Activated effector memory CD4-positive, alpha-beta T cell treated with Interleukin-2 at 50 U/mL for 16 hours (primary cell): Measurements from ENCODE around the gene PCBD2.
"Not testable (repeated sequence)": the region's sequence is repeated elsewhere in the genome, so short reads cannot be mapped to it uniquely, and the experiment has no call there.

Experiments used
- DNase-seq: peaks from one replicate; pipeline ENCODE4 v3.0.0-alpha.2; 2020

Gene PCBD2

DNA sequence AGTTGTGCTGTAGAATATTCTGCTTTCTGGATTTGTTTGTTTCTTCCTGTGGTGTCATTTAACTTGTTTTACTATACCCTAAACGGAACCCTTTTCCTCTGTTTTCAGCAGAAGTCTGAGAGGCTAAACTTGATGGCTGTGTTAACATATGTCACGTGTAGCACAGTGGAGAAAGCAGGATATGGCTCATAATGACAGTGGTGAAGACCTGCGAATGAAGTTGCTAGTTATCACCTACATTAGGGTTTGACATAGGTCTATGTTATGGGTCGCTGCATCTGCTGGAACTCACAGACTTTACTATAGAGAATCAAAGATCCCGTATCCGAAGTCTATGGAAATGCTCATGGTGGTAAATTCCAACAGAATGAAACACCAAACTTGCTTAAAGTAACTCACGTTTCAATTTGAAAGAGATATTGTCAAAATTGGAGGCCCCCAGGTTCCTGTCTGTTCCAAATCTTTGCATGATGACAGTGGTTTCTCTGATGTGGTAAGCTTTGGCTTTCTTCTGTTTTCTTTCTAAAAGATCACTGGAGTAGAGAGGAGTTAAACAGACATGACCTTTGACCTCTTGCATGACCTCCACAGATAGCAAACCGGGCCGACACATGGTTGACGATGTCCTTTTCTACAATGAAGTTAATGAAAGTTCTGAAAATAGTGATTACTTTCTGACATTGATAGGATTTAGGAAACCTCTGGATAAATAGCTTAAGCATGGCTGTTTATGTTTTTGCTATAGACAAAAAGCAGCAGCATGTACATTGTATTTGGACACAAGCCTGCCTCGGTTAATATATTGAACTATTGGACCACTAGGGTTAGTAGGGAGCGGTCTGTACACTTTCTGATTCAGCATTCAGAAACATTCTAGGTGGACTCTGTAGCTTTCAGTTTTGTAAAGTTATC is 59.7 kb downstream of the PCBD2 start:
- no peak for DNase-seq

DNA sequence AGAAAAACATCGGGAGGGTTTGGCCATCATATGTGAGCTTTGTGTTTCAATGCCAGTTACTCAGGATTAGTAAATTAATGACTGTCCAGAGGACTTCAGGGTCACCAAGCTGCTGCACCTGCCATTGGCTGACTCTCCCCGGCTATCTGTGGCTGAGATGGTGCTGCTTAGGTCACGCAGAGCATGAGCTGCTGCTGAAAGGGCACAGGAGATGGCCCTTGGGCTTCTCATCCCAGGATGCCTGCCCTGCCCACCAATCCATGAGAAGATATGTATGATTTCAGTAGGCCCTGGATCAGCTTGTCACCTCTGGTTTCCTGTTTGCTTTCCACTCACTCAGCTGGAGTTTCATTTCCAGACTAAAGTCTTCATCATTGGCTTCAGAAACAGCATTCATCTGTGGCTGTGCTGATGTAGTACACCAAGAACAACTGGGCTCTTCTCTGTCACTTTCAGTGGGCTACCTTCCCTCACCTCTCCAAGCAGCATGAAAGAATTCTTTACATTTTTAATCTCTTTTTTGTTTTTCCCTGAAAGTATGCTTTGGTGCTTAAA is 60.4 kb downstream of the PCBD2 start:
- DNase-seq, result no peak

DNA sequence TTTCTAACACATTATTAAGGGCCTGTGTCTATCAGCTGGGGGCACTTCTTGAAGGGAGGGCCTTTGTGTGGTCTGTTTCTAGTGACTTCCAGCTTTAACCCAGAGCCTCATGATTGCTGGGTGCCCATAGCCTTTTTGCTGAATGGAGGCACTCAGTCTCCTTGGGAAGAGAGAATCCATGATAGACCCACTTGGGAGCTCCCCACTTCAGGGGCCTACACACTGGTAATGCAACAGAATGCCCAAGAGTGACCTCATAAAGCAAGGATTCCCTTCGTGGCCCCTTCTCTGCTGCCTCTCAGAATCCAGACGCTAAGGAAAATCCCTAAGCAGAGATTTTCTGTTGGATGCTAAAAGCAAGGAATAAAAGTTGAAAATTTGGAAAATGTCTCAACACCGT is 62.7 kb downstream of the PCBD2 start, which contains the start of gene CATSPER3:
CATSPER3 (plus strand) TSS at position 301 of the 400 bp plus-strand sequence; CDS start at position 386, 85 bp downstream.
- no peak for DNase-seq

DNA sequence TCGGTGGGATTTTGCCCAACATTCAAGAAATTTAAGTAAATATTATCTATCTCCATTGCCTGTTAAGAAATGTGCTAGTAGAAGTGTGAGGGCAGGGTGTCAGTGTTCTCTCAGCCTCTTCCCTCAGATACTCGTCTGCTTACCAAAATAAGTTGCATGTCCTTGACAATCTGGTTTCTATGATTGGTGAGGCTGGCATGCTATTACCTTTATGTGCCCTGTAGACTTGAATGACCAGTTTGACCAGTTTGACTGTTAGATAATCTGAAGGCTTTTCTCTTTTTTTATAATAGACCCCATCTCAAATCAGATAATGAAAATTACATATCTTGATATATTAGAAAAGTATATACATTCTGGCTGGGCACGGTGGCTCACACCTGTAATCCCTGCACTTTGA is 63.1 kb downstream of the PCBD2 start:
- no peak for DNase-seq

DNA sequence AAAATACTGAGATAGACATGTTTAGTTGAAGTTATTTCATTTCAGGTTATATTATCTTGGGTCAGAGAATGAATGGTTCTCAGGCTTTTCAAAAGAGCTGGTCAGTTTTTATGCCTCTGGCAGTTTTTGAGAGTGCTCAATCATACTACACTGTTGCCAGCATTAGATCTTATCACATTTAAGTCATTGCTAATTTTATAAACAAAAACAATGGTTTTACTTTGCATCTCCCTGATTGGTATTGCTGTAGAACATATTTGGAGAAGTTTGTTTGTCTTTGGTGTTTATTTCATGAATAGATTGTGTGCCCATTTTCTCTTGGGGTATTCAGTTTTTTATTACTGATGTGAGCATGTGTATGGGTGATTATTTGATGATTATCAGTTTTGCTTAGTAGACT is 64.2 kb downstream of the PCBD2 start:
- no peak for DNase-seq

DNA sequence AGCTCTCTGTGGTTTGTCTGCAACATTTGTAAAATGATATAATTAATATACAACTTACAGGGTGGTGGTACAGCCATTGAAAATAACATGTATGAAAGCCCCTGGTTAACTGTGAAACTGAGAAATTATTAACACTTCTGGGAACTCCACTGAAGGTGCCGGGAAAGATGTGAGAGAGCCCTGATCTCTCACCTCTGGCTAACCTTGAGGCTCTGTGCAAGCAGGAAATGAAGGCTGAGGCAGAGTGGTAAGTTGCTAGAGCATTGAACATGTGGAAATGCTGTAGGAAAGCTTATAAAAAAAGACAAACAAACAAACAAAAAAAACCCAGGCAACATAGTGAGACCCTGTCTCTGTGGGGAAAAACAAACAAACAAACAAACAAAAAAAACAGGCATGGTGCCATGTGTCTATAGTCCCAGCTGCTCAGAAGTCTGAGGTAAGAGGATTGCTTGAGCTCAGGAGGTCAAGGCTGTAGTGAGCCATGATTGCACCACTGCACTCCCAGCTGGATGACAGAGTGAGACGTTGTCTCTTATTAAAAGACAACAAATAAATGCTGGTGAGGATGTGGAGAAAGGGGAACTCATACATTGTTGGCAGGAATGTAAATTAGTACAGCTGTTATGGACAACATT is 70.3 kb downstream of the PCBD2 start:
- DNase-seq, result no peak

DNA sequence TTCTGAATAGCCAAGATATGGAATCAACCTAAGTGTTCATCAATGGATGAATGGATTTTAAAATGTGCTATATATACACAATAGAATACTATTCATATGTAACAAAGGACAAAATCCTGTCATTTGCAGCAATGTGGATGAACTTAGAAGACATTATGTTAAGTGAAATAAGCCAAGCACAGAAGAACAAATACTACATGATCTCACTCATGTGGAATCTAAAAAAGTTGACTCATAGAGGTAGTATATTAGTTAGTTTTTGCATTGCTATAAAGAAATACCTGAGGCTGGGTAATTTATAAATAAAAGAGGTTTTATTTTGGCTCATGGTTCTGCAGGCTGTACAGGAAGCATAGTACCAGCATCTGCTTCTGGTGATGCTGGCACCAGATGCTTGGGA is 70.9 kb downstream of the PCBD2 start:
- no peak for DNase-seq

DNA sequence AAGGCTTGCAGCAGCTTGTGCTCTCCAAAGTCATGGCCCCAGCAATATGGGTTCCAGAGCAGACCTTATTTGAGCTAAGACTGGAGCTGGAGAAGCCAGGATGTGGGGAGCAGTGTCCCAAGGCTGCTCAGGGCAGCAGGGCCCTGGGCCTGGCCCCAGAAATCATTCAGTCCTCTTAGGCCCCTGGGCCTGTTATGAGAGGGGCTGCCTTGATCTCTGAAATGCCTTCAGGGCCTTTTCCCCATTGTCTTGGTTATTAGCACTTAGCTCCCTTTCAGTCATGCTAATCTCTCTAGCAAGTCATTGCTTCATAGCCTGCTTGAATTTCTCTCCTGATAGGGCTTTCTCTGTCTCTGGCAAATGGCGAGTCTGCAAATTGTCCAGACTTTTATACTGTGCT is 71.9 kb downstream of the PCBD2 start:
- no peak for DNase-seq

DNA sequence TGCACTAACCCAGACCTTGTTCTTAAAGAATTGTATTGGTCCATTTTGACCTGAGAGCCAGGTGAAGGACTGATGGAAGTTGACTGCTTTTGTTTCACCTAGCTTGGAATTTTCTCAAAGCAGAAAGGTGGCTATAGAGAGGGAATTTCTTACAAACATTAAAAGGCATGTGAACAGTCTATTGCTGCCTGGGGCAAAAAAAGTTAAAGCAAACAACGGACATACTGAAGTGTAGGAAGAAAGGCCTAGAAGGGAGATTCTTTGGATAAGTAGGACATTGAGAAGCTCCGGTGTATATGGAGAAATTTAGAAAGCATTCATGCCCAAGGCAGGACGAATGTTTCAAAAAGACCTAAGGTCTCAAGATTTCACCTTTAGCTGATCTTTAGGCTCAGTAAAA is 74.5 kb downstream of the PCBD2 start:
- DNase-seq, result no peak

DNA sequence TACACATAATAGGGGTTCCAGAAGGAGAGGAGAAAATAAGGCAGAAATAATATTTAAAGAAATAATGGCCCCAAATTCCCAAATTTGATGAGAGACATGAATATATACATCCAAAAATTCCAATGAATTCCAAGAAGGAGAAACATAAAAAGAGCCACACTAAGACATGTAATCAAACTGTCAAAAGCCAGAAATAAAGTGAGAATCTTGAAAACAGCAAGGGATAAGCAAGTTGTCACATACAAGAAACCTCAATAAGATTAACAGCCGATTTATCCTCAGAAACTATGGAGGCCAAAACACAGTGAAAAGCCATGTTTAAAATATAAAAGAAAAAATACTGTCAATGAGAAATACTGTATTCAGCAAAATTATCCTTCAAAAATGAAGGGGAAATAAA is 77.3 kb downstream of the PCBD2 start:
- DNase-seq, result no peak

DNA sequence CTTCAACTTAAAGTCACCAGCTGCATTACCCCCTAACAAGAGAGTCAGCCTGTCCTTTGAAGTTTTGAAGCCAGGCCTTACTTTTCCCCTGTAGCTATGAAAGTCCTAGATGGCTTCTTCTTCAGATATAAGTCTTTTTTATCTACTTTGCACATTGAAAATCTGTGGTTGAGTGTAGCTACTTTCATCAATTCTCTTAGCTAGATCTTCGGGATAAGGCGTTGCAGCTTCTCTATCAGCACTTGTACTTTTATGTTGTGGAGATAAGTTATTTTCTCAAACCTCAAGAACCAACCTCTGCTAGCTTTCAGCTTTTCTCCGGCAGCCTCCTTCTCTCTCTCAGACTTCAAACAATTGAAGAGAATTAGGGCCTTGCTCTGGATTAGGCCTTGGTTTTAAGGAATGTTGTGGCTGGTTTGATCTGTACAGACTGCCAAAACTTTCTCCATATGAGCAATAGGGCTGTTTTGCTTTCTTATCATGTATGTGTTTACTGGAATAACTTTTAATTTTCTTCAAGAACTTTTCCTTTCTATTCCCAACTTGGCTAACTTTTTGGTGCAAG is 84.4 kb downstream of the PCBD2 start:
- DNase-seq, result no peak

DNA sequence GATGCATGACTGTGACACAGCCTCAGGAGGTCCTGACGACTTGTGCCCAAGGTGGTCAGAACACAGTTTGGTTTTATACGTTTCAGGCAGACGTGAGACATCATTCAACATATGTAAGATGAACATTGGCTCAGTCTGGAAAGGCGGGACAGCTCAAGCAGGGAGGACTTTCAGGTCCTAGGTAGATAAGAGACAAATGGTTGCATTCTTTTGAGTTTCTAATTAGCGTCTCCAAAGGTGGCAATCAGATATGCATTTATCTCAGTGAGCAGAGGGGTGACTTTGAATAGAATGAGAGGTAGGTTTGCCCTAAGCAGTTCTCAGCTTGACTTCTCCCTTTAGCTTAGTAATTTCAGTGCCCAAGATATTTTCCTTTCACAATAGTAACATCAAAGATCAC is 85.3 kb downstream of the PCBD2 start:
- not testable (repeated sequence) for DNase-seq

DNA sequence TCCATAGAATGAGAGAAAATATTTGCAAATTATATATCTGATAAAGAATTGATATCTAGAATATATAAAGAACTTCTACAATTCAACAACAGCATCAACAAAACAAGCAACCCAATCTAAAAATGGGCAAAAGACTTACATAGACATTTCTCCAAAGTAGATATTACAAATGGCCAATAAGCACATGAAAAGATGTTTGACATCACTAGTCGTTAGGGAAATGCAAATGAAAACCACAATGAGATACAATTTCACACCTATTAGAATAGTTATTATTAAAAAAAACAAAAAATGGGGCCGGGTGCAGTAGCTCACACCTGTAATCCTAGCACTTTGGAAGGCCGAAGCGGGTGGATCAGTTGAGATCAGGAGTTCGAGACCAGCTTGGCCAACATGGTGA is 87.2 kb downstream of the PCBD2 start:
- no peak for DNase-seq

DNA sequence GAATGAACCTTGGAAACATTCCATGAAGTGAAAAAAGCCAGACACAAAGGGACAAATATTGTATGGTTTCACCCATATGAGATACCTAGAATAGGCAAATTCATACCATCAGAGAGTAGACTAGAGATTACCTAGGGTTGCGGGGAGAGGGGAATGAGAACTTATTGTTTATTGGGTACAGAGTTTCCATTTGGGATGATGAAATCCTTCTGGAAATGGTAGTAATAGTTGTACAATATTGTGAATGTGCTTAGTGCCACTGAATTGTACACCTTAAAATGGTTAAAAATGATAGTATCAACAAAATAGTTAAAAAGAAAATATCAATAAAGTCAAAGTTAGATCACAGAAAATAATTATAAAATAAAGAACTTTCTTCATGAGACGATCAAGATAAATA is 88.2 kb downstream of the PCBD2 start:
- DNase-seq, result no peak

DNA sequence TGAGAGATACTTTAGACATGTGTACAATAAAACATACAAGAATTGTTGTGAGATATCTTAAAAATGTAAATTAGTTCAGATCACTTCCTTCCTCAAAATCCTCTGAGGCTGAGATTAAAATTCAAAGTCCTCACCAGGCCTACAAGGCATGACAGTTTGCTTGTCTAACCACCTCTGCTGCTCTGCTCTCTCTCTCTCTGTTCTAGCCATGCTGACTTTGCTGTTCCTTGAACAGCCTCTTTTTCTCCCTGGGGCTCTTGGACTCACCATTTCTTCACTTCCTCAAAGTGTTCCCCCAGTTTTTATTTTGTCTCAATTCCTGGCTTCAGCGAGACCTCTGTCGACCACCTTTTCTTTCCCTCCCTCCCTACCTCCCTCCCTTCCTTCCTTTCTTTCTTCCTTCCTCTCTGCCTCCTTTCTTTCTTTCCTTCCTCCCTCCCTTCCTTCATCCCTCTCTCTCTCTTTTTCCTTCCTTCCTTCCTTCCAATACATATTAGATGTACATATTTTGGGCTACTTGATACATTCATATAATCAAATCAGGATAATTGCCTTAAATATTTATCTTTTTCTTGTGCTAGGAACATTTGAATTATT is 89.7 kb downstream of the PCBD2 start:
- no peak for DNase-seq

DNA sequence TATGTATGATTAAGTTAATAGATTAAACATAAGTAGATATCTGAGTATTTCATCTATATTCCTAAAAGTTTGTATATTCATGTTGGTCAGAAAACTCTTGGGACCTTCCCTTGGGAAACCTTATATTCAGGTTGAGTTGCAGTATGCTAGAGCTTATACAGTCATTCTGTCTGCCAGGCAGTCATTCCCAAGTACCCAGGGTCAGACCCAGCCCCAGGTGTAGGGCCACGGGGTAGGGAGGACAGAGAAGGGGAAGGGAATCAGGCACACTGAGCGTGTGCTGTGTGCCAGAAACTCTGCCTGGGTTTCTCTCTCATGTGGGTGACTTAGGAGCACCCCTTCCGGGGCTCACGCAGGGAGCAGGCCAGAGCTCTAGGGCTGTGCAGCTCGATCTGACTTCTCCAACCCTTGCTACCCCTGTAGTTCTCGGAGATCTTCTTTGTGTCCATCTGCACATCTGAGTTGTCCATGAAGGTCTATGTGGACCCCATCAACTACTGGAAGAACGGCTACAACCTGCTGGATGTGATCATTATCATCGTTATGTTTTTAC is 91.0 kb downstream of the PCBD2 start:
- no peak for DNase-seq

DNA sequence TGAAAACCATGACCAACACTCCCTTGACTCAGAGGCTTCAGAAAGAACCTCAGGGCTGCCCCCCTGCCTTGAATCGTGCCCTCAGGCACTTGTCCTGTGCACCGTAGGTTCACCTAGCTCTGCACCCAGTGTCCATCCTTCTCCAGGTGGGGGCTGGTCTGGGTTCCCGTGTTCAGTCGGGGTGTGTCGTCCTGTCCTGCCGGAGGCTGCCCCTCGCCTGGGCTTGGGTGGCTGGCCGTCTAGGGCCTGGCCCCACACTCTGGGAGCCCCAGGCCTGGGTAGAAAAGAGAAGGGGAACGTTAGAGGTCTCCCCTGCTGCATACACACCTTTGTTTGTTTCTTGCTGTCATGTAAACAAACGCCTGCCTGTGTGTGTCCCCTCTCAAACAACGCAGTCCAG is 92.1 kb downstream of the PCBD2 start:
- no peak for DNase-seq

DNA sequence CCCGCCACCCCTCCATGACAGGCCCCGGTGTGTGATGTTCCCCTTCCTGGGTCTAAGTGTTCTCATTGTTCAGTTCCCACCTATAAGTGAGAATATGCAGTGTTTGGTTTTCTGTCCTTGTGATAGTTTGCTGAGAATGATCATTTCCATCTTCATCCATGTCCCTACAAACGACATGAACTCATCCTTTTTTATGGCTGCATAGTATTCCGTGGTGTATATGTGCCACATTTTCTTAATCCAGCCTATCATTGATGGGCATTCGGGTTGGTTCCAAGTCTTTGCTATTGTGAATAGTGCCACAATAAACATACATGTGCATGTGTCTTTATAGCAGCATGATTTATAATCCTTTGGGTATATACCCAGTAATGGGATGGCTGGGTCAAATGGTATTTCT is 93.1 kb downstream of the PCBD2 start:
- DNase-seq, result not testable (repeated sequence)

DNA sequence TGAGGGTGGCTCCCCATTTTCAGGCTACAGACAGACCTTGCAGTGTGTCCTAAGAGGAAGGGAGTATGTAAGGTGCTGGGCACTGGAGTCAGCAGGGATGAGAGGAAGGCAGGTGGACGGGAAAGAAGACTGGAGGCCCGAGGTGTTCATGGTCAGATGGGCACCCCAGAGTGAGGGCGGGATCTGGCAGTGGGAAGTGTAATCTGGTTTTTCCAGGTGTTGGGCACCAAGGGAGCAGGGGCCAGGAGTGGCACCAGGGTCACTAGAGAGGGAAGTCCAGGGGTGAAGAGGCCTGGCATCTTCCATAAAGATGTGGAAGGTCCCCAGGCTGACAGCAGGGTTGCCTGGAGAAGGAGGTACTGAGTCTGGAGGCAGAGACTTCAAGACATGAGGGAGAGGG is 99.4 kb downstream of the PCBD2 start:
- DNase-seq, result no peak

DNA sequence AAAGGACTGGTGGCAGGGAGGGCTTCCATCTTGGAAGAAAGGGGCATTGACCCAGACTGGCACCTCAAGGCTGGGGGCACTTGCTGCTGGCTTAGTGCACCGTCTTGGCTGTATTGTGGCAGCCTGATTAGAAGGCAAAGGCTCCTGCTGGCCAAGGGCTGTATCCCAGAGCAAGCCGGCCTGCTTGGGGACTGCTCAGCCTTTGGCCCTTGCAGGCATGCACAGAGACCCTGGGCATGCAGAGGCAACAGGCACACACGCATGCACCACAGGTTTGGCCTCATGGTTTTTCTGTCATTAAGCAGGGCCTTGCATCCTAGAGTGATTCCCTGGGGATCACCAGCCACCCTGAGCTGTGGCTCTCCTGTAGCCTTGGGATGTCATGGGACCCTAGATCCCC is 100.1 kb downstream of the PCBD2 start:
- DNase-seq, result no peak

DNA sequence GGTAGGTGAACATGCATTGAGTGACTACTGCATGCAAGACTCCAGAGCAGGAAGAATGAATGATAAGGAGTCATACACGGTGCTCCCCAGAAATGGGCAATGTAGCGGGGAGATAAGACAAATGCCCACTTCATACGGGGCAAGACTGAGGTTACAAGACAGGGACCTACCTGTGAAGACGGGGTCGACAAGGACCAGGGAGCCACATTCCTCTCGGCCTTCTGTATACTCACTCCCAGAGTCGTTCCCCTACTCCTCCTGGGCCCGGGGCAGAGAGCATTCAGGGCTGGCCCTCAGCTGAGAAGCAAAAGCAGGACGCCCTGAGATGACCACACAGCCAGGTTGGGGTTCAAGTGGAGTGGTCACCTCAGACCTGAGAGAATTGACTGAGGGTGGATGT is 102.4 kb downstream of the PCBD2 start:
- DNase-seq, result no peak

DNA sequence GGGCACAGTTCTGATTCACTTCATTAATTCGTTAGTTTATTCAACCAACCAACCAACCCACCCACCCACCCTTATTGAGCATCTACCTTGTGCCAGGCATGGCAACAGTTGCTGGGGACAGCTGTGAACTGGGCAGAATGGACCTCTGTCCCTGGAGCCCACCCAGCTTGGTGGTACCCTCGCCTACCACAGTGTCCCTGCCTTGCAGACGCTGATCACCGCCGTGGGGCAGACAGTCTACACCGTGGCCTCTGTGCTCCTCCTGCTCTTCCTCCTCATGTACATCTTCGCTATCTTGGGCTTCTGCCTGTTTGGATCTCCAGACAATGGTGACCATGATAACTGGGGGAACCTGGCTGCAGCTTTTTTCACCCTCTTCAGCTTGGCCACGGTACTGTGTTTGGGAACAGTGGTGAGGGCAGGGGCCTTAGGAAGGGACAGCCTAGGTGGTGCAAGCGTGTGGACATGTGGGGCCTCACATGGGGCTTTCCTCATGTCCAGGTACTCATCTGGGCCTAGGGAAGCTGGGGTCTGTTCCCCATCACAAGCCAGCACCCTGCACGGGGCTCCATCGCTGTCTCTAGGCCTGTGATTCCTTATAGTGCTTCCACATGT is 102.9 kb downstream of the PCBD2 start:
- no peak for DNase-seq

DNA sequence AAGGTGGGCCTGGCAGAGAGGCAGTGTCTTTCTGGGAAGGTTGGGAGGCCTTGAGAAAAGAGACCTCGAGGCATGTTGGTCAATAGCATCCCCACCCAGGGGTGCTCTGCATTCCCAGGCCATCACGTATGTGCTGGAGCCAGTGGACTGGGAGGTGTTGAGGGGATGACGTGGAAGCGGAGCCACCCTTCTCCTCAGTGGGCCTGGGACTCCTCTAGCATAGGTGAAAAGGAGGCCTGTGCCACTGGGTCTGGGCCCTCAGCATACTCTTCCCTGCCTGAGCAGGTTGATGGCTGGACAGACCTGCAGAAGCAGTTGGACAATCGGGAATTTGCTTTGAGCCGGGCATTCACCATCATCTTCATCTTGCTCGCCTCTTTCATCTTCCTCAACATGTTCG is 103.6 kb downstream of the PCBD2 start:
- no peak for DNase-seq
